ENCODE results near the gene CHSY1. TPM values are rescaled to one million over a fixed set of nuclear protein-coding genes. Genes with fewer than 3 reads are reported as not detected.

The CHSY1 gene
- total and polyA plus RNA-seq, 2 of the 4 experiments (the other 2 are of a cell fraction) = 40.9 to 53.2 TPM

- no peak overlapping the region for H4K5ac ChIP-seq (ENCODE audit: low read depth, low read length)
- H3K4me1 ChIP-seq (ENCODE audit: control insufficient read depth, insufficient read depth, low read length) = peaks cover 23% of the 10 kb centered on the region
- no peak overlapping the region for H3K27ac ChIP-seq (ENCODE audit: insufficient read depth, low read length)
- dilution Hi-C loops (cut with HindIII; ENCODE audit: low sequenced_read_pairs, unreplicated experiment) = no loop called here
- BruUV-seq (replicated peaks) = no TSS peak
- ChIA-PET POLR2A (ENCODE audit: unreplicated experiment) (no interaction called here), CTCF (interaction anchor here (2.0 kb wide), 1 partner anchor 14 kb away, joined by 6 read pairs; no protein-coding TSS in a partner anchor)
- 0 out of 2 replicates have a peak overlapping the region, but pooled peaks have one; percentile 13 for H3K14ac ChIP-seq (replicated peaks; ENCODE audit: low read depth, low read length)
- H4K91ac ChIP-seq (ENCODE audit: insufficient read depth, low read depth, low read length) = no peak overlapping the region
- H3K4me2 ChIP-seq (ENCODE audit: low read depth, low read length) = no peak overlapping the region
- in situ Hi-C loops (cut with MboI; ENCODE audit: low sequenced_read_pairs) = no loop called here
- no peak overlapping the region for H2AK5ac ChIP-seq (ENCODE audit: low read depth, low read length)
- H4K8ac ChIP-seq (ENCODE audit: low read depth in 2 of 2, low read length in 2 of 2) = no peak overlapping the region
- peaks cover 91% of the 10 kb centered on the region for H4K20me1 ChIP-seq (ENCODE audit: insufficient read depth, low read length)
- ATAC-seq (ENCODE audit: low read depth) = no peak
- H3K18ac ChIP-seq (ENCODE audit: low read depth, low read length) = no peak overlapping the region
- no peaks in the 10 kb centered on the region for H3K9me3 ChIP-seq (ENCODE audit: control insufficient read depth, insufficient read depth, low read length)
- intact Hi-C loops (cut with micrococcal nuclease) = no loop called here
- H3K4ac ChIP-seq (ENCODE audit: low read depth, low read length) = no peak overlapping the region
- DNase-seq = no peak
- H3K23ac ChIP-seq (ENCODE audit: low read depth, low read length) = no peak overlapping the region
- H3K36me3 ChIP-seq (ENCODE audit: control insufficient read depth, insufficient read depth, low read length) = peaks cover 18% of the 10 kb centered on the region
- no peak overlapping the region for H3K9ac ChIP-seq (ENCODE audit: low read depth, low read length)
- H2BK120ac ChIP-seq (ENCODE audit: low read depth, low read length) = no peak overlapping the region
- H2BK5ac ChIP-seq (ENCODE audit: low read depth, low read length, poor library complexity, severe bottlenecking) = no peak overlapping the region
- no CpG with 5 or more reads among the region's 6 CpGs for WGBS, 2 experiments (ENCODE audit: extremely low coverage in 2 of 2, insufficient read length in 1 of 2)
- H3K79me1 ChIP-seq (ENCODE audit: low read depth in 1 of 2, low read length in 2 of 2) = peaks cover 3 to 69% of the 10 kb centered on the region in 2 experiments; a peak in 3 of 4 replicates
- TF ChIP-seq BHLHE40 (IDR thresholded peaks at IDR 0.05; ENCODE audit: low read depth, low read length) = no peak
- no peak for TF ChIP-seq MAFK (IDR thresholded peaks at IDR 0.05; ENCODE audit: low read depth, low read length)
- no peak for TF ChIP-seq FOS (IDR thresholded peaks at IDR 0.05; ENCODE audit: low read depth, low read length)
- TF ChIP-seq POLR2A (IDR thresholded peaks at IDR 0.05; ENCODE audit: low read depth, low read length) = no peak
- TF ChIP-seq CHD1 (IDR thresholded peaks at IDR 0.05; ENCODE audit: low read depth, low read length) = no peak
- TF ChIP-seq ELK1 (IDR thresholded peaks at IDR 0.05; ENCODE audit: borderline replicate concordance, low read depth, low read length) = no peak
- TF ChIP-seq CEBPB (IDR thresholded peaks at IDR 0.05; ENCODE audit: low read depth, low read length) = no peak
- TF ChIP-seq RFX5 (IDR thresholded peaks at IDR 0.05; ENCODE audit: low read depth, low read length) = no peak
- TF ChIP-seq CTCF (conservative IDR thresholded peaks at IDR 0.05; ENCODE audit: low read depth, low read length) = no peak
- no peak overlapping the region for H3K4me3 ChIP-seq (ENCODE audit: insufficient read depth, low read depth, low read length)
- H2AK9ac ChIP-seq (replicated peaks; ENCODE audit: low read depth, low read length, poor library complexity) = no peak overlapping the region
- H3K27me3 ChIP-seq (ENCODE audit: control insufficient read depth, insufficient read depth, low read length) = no peaks in the 10 kb centered on the region
- no peak overlapping the region for H2BK15ac ChIP-seq (ENCODE audit: low read depth, low read length)
- H3K56ac ChIP-seq (ENCODE audit: extremely low read depth, insufficient read depth, low read length) = no peak overlapping the region
- H2BK20ac ChIP-seq (ENCODE audit: low read depth, low read length) = no peak overlapping the region
- peaks cover 32% of the 10 kb centered on the region for H3K9me1 ChIP-seq (ENCODE audit: insufficient read depth, low read length)
- H2AFZ ChIP-seq (replicated peaks; ENCODE audit: low read length, poor library complexity) = no peak overlapping the region
Measured at GRCh38 chr15:101217446-101217845, 34.4 kb downstream of the CHSY1 start.
